Fibroblast of skin of scalp (primary cell): Measurements from ENCODE around the gene GPS1.

ENCODE experiments used
- DNase-seq: peaks from one replicate; pipeline ENCODE4 v3.0.0-alpha.2; 2013

GPS1 gene

GRCh38 chr17:82091264-82092066 lies 39.8 kb downstream of the GPS1 start:
- DNase-seq, result no peak

DNA sequence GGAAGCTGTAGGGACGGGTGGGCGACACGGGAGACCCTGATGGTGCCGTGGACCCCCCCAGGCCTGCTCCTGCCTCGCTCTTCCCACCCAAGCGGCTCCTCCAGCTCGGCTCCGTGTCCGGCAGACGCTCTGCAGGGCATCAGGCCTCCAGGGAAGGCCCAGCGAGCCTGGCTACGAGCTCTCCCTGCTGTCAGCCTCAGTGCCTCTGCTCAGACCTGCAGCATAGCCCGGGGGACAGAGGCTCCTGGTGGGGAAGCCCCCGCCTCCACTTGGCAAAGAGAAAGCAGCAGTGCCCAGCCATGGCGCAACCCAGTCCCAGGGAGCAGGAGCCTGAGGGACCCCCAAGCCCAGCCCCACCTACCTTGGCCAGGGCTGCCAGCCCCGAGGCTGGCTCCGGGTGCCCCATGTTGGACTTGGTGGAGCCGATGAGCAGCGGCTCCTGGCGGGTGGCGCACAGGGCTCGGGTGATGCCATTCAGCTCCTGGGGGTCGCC lies 40.4 kb downstream of the GPS1 start:
- no peak for DNase-seq

DNA sequence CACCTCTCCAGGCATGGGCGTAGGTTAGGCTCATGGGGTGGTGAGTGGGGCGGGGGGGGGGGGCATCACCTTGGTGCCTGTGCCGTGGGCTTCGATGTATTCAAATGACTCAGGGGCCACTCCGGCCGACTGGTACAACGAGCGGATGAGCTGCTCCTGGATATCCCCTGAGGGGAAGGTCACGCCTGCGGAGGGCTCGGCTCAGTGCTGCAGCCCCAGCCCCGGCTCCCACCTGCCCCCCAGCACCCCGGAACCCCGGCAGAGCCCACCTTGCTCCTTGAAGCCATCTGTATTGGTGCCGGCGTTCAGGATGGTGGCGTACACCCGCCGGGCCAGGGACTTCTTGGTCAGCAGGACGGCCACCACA lies 40.9 kb downstream of the GPS1 start:
- DNase-seq, result no peak

- no peak for DNase-seq
Measured at GRCh38 chr17:82092995-82093751, 41.5 kb downstream of the GPS1 start.

DNA sequence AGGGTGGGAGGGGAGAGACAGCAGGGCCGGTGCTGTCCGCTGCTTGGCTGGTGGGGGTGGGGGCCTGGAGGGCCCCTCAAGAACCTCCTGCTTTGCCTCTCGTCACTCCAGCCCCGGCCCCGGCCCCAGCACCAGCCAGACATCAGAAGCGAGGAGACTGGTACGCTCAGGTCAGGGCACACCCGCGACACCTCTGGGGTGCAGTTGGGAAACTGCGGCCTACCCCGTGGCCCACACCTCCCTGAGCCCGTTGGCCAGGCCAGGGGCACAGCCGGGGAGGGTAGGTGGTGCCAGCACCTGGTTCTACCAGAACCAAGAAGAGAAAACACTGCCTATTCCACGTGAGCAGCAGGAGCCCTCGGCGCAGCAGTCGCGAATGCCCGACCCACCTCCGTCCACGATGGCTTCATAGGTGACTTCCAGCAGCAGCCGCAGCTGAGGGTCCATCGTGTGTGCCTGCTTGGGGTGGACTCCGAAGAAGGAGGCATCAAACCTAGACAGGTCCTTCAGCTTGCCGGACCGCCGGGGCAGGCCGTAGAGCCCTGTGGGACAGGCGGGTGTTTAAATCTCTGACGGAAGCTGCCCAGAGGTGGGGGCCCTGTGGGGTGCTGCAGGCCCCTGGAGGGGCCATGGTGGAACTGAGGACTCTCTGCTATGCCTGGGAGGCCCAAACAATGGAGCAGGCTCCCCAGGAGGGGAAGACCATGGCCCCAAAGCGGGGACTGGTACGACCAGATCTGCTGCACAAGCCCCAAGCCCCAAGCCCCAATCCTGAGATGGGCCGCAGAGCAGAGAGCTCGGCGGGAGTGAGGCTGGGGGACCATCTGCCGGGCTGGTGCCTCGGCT lies 43.5 kb downstream of the GPS1 start:
- no peak for DNase-seq

DNA sequence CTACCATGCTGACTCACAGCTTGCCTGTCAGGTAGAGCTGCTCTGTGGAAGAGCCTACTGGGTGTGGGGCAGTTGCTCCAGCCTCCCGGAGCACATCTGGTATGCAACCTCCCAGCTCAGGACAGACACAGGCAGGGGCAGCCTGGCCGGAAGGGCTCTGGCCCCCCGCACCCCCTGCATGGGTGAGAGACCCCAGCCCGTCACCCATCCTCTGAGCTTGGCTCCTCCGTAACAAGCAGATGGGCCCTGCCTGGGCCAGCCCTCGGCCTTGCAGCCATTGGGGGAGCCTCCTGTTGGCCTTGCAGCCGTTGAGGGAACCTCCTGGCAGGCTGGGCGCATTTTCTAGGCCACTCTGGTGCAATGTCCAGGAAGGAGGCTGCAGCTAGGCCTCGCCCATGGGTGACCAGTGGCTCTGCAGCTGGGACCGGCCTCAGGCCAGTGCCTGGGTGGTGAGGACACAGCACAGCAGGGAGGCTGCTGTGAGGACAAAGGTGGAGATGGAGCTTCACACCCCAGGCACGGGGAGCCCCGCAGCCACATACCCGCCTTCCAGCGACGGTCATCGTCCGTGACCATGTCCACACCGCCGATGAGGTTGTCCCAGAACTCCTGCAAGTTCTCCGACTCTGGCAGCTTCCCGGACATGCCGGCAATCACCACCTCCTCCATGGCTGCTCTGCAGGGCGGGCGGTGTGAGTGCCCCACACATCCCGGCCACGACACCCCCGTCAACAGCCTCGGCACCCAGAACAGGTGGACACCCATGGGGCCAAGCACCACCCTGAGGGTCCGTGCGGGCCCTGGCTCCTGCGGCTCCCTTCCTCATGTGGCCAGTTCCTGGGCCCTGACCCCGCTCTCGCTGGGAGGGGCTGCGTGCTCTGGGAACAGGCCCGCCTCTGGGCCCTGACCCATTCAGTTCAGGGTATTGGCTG lies 44.3 kb downstream of the GPS1 start:
- DNase-seq, result no peak

DNA sequence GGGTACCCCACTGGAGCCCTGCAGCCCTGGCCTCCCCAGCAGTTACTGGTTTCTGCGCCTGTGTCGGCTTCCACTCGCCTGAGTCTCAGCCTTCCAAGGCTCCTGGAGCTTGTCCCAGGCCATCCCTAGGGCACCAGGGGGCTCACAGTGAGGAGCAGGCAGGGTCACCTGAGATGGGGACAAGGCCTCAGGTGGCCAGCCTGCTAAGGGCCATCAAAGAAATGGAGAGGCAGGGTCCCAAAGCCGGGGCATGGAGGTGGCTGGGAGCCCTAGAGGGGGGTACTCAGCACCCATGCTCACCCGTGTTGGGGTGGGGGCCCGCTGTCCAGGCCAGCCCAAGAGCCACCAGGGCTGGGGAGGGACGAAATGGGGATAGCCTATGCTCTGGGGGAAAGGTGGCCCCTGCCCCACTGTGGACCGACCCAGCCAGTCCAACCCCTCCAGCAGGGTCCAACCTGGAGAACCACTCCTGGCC lies 45.0 kb downstream of the GPS1 start:
- no peak for DNase-seq

DNA sequence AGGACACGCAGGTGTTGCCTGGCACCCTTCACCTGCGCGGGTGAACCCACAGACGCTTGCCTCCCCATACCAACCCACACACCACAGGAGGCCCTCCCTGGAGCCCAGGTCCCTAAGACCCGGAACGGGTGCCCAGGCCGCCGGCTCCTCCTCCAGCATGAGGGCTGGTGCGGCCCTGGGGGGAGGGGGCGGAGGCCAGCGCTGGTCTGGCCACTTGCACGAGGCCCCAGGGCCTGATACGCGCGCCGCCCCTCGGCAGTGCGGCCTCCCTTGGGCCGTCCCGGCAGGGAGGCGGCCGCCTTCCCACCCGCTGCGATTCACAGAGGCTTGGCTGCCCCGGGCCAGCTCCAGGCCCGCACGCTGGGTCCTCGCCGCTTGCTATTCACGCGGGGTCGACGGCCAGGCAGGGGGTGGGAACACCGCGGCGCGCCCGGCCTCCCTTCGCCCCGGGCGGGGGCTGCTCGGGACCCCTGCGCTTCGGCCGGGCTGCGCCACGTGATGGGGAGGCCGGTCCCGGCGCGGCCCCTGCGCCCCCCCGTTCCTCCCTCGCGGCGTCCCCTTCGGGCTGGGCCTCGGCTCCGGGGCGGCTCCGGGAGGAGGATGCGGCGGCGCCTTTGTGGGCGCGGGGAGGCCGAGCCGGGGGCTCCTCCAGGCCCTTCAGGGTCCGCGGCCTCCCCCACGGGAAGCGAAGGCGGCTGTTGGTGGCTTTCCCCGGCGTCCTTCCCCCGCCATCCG lies 45.7 kb downstream of the GPS1 start:
- DNase-seq, result peak; percentile 51

DNA sequence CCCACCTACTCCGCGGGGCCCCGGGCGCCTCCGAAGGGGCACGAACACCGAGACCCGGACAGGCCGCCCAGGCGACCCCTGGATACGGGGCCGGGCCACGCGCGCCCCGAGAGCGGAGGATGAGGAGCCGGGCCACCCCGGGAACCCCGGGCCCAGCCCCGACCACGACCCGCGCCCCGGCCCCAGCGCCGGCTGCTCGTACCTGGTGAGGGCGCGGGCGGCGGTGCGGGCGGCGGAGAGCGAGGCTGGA lies 46.1 kb downstream of the GPS1 start:
- no peak for DNase-seq

- peak; percentile 98 for DNase-seq
Measured at GRCh38 chr17:82098169-82098938, 46.7 kb downstream of the GPS1 start, which contains the start of gene FASN. FASN (minus strand) TSS chr17:82098236; CDS start chr17:82096445, 1,791 bp downstream.

DNA sequence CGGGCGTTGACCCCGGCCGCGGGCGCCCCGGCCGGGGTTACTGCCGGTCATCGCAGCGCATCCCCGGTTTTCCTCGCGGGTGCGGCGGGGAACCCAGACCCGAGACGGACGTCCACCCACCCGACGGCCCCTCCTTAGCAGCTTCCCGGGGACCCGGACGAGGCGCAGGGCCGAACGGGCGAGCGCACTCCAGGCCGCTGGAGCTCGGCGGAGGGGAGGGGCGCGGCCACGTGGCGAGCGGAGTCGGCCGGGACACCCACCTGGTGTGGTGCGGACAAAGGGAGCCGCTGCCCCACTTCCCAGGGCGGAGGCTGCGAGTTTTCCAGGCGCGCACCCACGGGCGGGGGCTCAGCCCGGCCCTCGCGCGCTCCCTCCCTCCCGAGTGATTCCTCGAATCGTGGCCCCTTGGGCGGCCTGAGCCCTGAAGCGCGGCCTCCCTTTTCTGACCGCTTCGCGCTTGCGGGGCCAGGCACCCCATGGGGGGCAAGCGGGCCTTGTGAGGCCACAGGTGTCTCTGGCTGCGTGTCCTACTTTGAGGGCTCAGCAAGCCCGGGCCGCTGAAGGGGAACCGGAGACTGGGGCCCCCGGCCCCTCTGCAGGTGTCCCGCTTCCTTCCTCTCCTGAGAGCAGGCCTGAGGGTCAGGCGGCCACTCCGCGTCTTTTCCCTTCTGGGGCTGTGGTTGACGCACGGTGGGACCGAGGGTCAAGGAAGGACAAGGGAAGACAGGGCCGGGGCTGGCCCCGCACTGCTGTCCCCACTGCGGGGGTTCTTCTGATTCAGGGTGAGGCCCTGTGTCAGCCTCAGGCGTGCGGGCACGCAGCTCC lies 47.5 kb downstream of the GPS1 start:
- no peak for DNase-seq

DNA sequence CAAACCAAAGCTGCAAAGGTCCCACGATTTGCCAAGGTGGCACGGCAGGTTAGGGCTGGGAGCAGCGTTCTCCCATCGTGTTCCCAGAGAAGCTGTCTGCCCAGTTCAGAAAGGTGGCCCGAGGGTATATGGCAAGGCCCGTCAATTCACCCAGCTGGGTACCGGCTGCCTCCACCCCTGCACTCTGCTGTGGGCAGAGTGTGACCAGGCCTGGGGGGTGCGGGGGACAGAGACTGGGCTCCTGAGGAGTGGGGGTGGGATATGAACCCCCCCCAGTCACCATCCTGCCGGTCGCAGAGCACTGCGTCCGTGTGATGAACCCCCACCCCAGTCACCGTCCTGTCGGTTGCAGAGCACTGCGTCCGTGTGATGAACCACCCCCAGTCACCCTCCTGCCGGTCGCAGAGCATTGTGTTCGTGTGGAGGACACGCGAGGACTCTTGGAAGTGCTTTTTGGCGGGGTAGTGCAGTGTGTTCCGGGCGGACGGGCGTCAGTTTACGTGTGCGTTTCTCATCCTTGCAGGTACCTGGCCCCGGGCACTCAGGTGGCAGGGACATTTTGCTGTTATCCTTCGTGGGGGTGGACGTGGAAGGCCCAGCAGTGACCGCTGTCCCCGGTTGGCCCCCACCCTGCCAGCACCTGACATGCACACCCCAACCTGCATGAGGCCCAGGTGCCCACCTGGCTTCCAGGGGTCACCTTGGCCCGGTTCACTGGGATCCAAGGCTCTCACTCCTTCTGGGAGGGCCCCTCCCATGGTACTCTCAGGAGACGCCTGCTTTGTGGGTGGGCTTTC lies 49.0 kb downstream of the GPS1 start:
- no peak for DNase-seq

GRCh38 chr17:82101301-82101715 lies 49.6 kb downstream of the GPS1 start:
- DNase-seq, result no peak

- DNase-seq, result no peak
Measured at GRCh38 chr17:82101767-82102679, 50.3 kb downstream of the GPS1 start.

GRCh38 chr17:82103553-82104451 lies 52.1 kb downstream of the GPS1 start:
- DNase-seq, result no peak

- no peak for DNase-seq
Measured at GRCh38 chr17:82104797-82105416, 53.2 kb downstream of the GPS1 start.
